H1 (cell line): ENCODE data around the gene NCBP2. TPM values are rescaled to one million over a fixed set of nuclear protein-coding genes. Genes with fewer than 3 reads are reported as not detected.

ENCODE experiments used
- CTCF ChIA-PET: fragments of 300-600 bp; sonication (Branson Sonifier 250); formaldehyde crosslinking; loops from one replicate; lab custom pipeline; 2021; ENCODE audit not compliant: partially characterized antibody; lab: Charles Lee
- POLR2A ChIA-PET: fragments of 300-600 bp; sonication (Branson Sonifier 250); formaldehyde crosslinking; loops from one replicate; lab custom pipeline; 2021; ENCODE audit warnings: inconsistent platforms; ENCODE audit not compliant: partially characterized antibody; lab: Charles Lee
- DNase-seq, 2 experiments: peaks; one replicate each; pipeline versions ENCODE4 v3.0.0 to v3.0.0-alpha.2; 2010 to 2022; ENCODE audit warnings: low spot score in 2 of 2, low read depth in 1 of 2, mixed read lengths in 1 of 2
- FAIRE-seq: peaks from 2 replicates; lab custom pipeline; 2011; peaks lifted over from hg19 to GRCh38; lab: Jason Lieb, UNC
- H2AFZ ChIP-seq: 2 replicates; pipeline ENCODE4 v1.8.1; 2012; ENCODE audit warnings: low read length, inconsistent platforms
- H2AK5ac ChIP-seq: 2 replicates; pipeline ENCODE4 v1.6.1; 2013; ENCODE audit warnings: low read depth, low read length
- H2BK120ac ChIP-seq: replicated peaks from 2 replicates; pipeline ENCODE3; 2013; ENCODE audit warnings: low read depth, low read length, inconsistent platforms
- H2BK12ac ChIP-seq: 2 replicates; pipeline ENCODE4 v1.6.1; 2013; ENCODE audit warnings: low read depth, low read length
- H2BK15ac ChIP-seq: 2 replicates; pipeline ENCODE4 v1.6.1; 2013; ENCODE audit warnings: low read length
- H2BK20ac ChIP-seq: 2 replicates; pipeline ENCODE4 v1.6.1; 2013; ENCODE audit warnings: low read length
- H2BK5ac ChIP-seq: 2 replicates; pipeline ENCODE4 v1.6.1; 2013; ENCODE audit warnings: low read depth, low read length
- H3K14ac ChIP-seq: 2 replicates; pipeline ENCODE4 v1.6.1; 2013; ENCODE audit warnings: inconsistent platforms; ENCODE audit not compliant: insufficient read length
- H3K18ac ChIP-seq: 2 replicates; pipeline ENCODE4 v1.6.1; 2013; ENCODE audit warnings: low read length; ENCODE audit errors: extremely low read depth
- H3K23ac ChIP-seq: 2 replicates; pipeline ENCODE4 v1.6.1; 2013; ENCODE audit warnings: inconsistent platforms; ENCODE audit not compliant: insufficient read length
- H3K23me2 ChIP-seq: 2 replicates; pipeline ENCODE4 v1.6.1; 2013; ENCODE audit warnings: low read depth, low read length
- H3K27ac ChIP-seq: 2 replicates; pipeline ENCODE4 v1.6.1; 2011; ENCODE audit warnings: low read depth, low read length, inconsistent platforms
- H3K27me3 ChIP-seq, 4 experiments: replicated peaks in 1 of 4; 1 replicate in 1 of 4; 2 replicates in 3 of 4; pipeline versions ENCODE4 v1.6.1 to v1.8.1; 2011 to 2013; ENCODE audit warnings: low read length in 3 of 4, mild to moderate bottlenecking in 3 of 4, inconsistent platforms in 2 of 4, mixed read lengths in 2 of 4, moderate library complexity in 1 of 4; ENCODE audit not compliant: control insufficient read depth in 3 of 4, insufficient read depth in 3 of 4; ENCODE audit errors: extremely low read depth in 1 of 4
- H3K36me3 ChIP-seq, 4 experiments: 2 replicates each; pipeline versions ENCODE4 v1.6.1 to v1.8.1; 2011 to 2013; ENCODE audit warnings: mild to moderate bottlenecking in 4 of 4, low read length in 3 of 4, moderate library complexity in 2 of 4, control low read depth in 1 of 4, inconsistent platforms in 1 of 4; ENCODE audit not compliant: insufficient read depth in 4 of 4, control insufficient read depth in 2 of 4
- H3K4ac ChIP-seq: replicated peaks from 2 replicates; pipeline ENCODE3; 2013; ENCODE audit warnings: low read length, low read depth, mixed read lengths, inconsistent platforms; ENCODE audit not compliant: insufficient read length
- H3K4me1 ChIP-seq, 4 experiments: replicated peaks in 1 of 4; 1 replicate in 1 of 4; 2 replicates in 3 of 4; pipeline versions ENCODE4 v1.6.1 to v1.8.1; 2011 to 2013; ENCODE audit warnings: low read length in 3 of 4, inconsistent platforms in 2 of 4, mixed read lengths in 1 of 4; ENCODE audit not compliant: insufficient read depth in 4 of 4, control insufficient read depth in 3 of 4
- H3K4me2 ChIP-seq, 2 experiments: 2 replicates each; pipeline versions ENCODE4 v1.6.1 to v1.8.1; 2011 to 2013; ENCODE audit warnings: low read depth in 2 of 2, low read length in 2 of 2, control low read depth in 1 of 2, inconsistent platforms in 1 of 2, mild to moderate bottlenecking in 1 of 2; ENCODE audit not compliant: insufficient read depth in 1 of 2
- H3K4me3 ChIP-seq, 4 experiments: fragments of 200-600, 300-600 bp in 1 of 4; sonication (generic), shearing (Covaris generic), sonication (Bioruptor Twin) in 1 of 4; 2 replicates each; pipeline versions ENCODE4 v1.5.1 to v1.8.1; 2011 to 2016; ENCODE audit warnings: low read length in 4 of 4, low read depth in 3 of 4, control low read depth in 2 of 4, inconsistent platforms in 2 of 4, mild to moderate bottlenecking in 2 of 4, mixed read lengths in 1 of 4, moderate library complexity in 1 of 4; ENCODE audit not compliant: insufficient read depth in 2 of 4; ENCODE audit errors: extremely low read depth in 1 of 4
- H3K56ac ChIP-seq: replicated peaks from 2 replicates; pipeline ENCODE3; 2013; ENCODE audit warnings: low read depth, mild to moderate bottlenecking, mixed read lengths, low read length, inconsistent platforms; ENCODE audit not compliant: insufficient read length
- H3K79me1 ChIP-seq: 2 replicates; pipeline ENCODE4 v1.6.1; 2013; ENCODE audit warnings: low read depth, low read length, control low read depth
- H3K79me2 ChIP-seq, 2 experiments: 2 replicates each; pipeline versions ENCODE4 v1.6.1 to v1.8.1; 2012 to 2013; ENCODE audit warnings: low read length in 2 of 2, mild to moderate bottlenecking in 2 of 2, inconsistent platforms in 1 of 2; ENCODE audit not compliant: insufficient read depth in 2 of 2, control insufficient read depth in 1 of 2
- H3K9ac ChIP-seq, 4 experiments: replicated peaks in 1 of 4; 1 replicate in 1 of 4; 2 replicates in 3 of 4; pipeline versions ENCODE4 v1.6.1 to v1.8.1; 2011 to 2013; ENCODE audit warnings: low read depth in 3 of 4, low read length in 3 of 4, control low read depth in 2 of 4, mild to moderate bottlenecking in 2 of 4, moderate library complexity in 2 of 4, inconsistent platforms in 1 of 4; ENCODE audit errors: extremely low read depth in 1 of 4
- H3K9me3 ChIP-seq, 2 experiments: 2 replicates each; pipeline versions ENCODE4 v1.6.1 to v1.8.1; 2012 to 2013; ENCODE audit warnings: mild to moderate bottlenecking in 2 of 2, moderate library complexity in 2 of 2, control low read depth in 1 of 2, inconsistent platforms in 1 of 2, low read depth in 1 of 2, low read length in 1 of 2, mixed read lengths in 1 of 2; ENCODE audit not compliant: insufficient read depth in 2 of 2
- H4K20me1 ChIP-seq, 2 experiments: replicated peaks in 1 of 2; 2 replicates each; pipeline versions ENCODE3 to v1.8.1; 2011 to 2013; ENCODE audit warnings: inconsistent platforms in 2 of 2, low read length in 2 of 2, mild to moderate bottlenecking in 1 of 2; ENCODE audit not compliant: insufficient read depth in 2 of 2, control insufficient read depth in 1 of 2
- H4K5ac ChIP-seq: 2 replicates; pipeline ENCODE4 v1.6.1; 2013; ENCODE audit warnings: low read length, low read depth, mixed read lengths, inconsistent platforms; ENCODE audit not compliant: insufficient read length
- H4K8ac ChIP-seq: 2 replicates; pipeline ENCODE4 v1.8.0; 2013; ENCODE audit warnings: mild to moderate bottlenecking, moderate library complexity, low read length, inconsistent platforms; ENCODE audit not compliant: insufficient read depth; ENCODE audit errors: extremely low read depth
- H4K91ac ChIP-seq: replicated peaks from 2 replicates; pipeline ENCODE3; 2013; ENCODE audit warnings: low read length, mixed read lengths, inconsistent platforms; ENCODE audit not compliant: insufficient read length
- CBX8 ChIP-seq: fragments of 300-800, 300-1000 bp; sonication (generic); IDR thresholded peaks from 2 replicates; pipeline ENCODE4 v1.7.1; 2016; ENCODE audit warnings: low read depth, low read length, borderline replicate concordance
- KDM4A ChIP-seq: IDR thresholded peaks from one replicate; pipeline ENCODE4 v1.7.1; 2012; ENCODE audit warnings: low read depth, mild to moderate bottlenecking, moderate library complexity, low read length, inconsistent platforms; ENCODE audit not compliant: severe bottlenecking
- WGBS, 2 experiments: shearing (Covaris generic) in 1 of 2; methylation state at CpG; one replicate each; pipeline versions ENCODE4 v1.1.6 to v1.1.7; 2013 to 2015; ENCODE audit warnings: low lambda C conversion rate in 2 of 2, mixed read lengths in 2 of 2, inconsistent platforms in 1 of 2, low coverage in 1 of 2, missing lambda C conversion rate in 1 of 2; ENCODE audit not compliant: insufficient replicate concordance in 2 of 2, insufficient coverage in 1 of 2, insufficient read length in 1 of 2; ENCODE audit errors: extremely low coverage in 1 of 2, missing lambda C conversion rate in 1 of 2; 5-methylcytosine and 5-hydroxymethylcytosine counted together
- polyA plus RNA-seq, 7 experiments: library from polyadenylated mRNA; depleted of rRNA in 3 of 7; stranded (reverse) in 5 of 7; unstranded in 2 of 7; fragments of >200 nt in 5 of 7; fragments of 200-250 nt in 2 of 7; gene quantifications; 1 replicate in 5 of 7; 2 replicates in 1 of 7; 4 replicates in 1 of 7; pipeline versions ENCODE4 v1.2.1 to v1.2.3, GENCODE V29; 2011 to 2013; ENCODE audit warnings: missing spikeins in 2 of 7, mixed read lengths in 2 of 7
- total RNA-seq: library from RNA; stranded (reverse); fragmentation: NEBNext Ultra II Directional; extraction: Animal tissue kit (Norgen Biotek cat#: 25700); gene quantifications from 2 replicates; pipeline ENCODE4 v1.2.1, GENCODE V29; 2021

The NCBP2 gene
- total and polyA plus RNA-seq, 2 of the 8 experiments (the other 6 are each of a cell fraction or from before 2014, with no cell fraction given), result 34.1 to 100 TPM

- Histone ChIP-seq H3K27me3 (peaks cover 15 to 23% (median 23%) of the 10 kb centered on the region in 4 experiments), H3K27ac (no peak overlapping the region), H2BK120ac (no peak overlapping the region), H4K8ac (no peak overlapping the region), H3K4ac (no peak overlapping the region), H3K9me3 (no peaks in the 10 kb centered on the region), H2BK5ac (no peak overlapping the region), H3K4me3 (no peak overlapping the region), H3K14ac (no peak overlapping the region), H3K23ac (no peak overlapping the region), H2BK12ac (no peak overlapping the region), H3K56ac (no peak overlapping the region), H3K79me2 (no peaks in the 10 kb centered on the region), H2BK15ac (no peak overlapping the region), H3K4me1 (peaks cover 0 to 10% (median 6%) of the 10 kb centered on the region in 4 experiments; a peak in 4 of 7 replicates), H3K79me1 (no peaks in the 10 kb centered on the region), H4K91ac (no peak overlapping the region), H3K4me2 (no peak overlapping the region), H3K18ac (no peak overlapping the region), H3K36me3 (no peaks in the 10 kb centered on the region), H4K20me1 (no peaks in the 10 kb centered on the region), H2AK5ac (no peak overlapping the region), H2BK20ac (no peak overlapping the region), H2AFZ (no peak overlapping the region), H3K9ac (no peak overlapping the region), H3K23me2 (no peaks in the 10 kb centered on the region), H4K5ac (no peak overlapping the region)
- TF ChIP-seq CBX8 (no peak), KDM4A (no peak)
- CTCF ChIA-PET, result no interaction called here
- DNase-seq (no peak), FAIRE-seq (no peak)
- POLR2A ChIA-PET, result no interaction called here
- WGBS, 2 experiments, result 81% methylated on average over 9 of the region's 9 CpGs; no CpG with 5 or more reads in 1 of the 2 experiments
Measured at GRCh38 chr3:196962108-196962929, 20.0 kb upstream of the NCBP2 start.
